Karpas-422 (cell line): ENCODE results near the gene ACKR2. TPM values are rescaled to one million over a fixed set of nuclear protein-coding genes. Genes with fewer than 3 reads are reported as not detected.

Experiments
- DNase-seq: peaks from one replicate; pipeline ENCODE4 v3.0.0-alpha.2; 2015
- H2AFZ ChIP-seq: fragments of 200-600 bp; sonication (generic); 2 replicates; pipeline ENCODE4 v1.6.1; 2014; ENCODE audit warnings: antibody characterized with exemption, low read length, mixed read lengths
- H3K27ac ChIP-seq: fragments of 200-600 bp; sonication (generic); 2 replicates; pipeline ENCODE4 v1.5.1; 2014; ENCODE audit warnings: mild to moderate bottlenecking, low read length, moderate library complexity
- H3K27me3 ChIP-seq: fragments of 200-600 bp; sonication (generic); 2 replicates; pipeline ENCODE4 v1.6.1; 2014; ENCODE audit warnings: low read length, mixed read lengths
- H3K36me3 ChIP-seq: fragments of 200-600 bp; sonication (generic); 2 replicates; pipeline ENCODE4 v1.6.1; 2014; ENCODE audit warnings: low read length, mixed read lengths; ENCODE audit not compliant: insufficient read depth
- H3K4me1 ChIP-seq: fragments of 200-600 bp; sonication (generic); 2 replicates; pipeline ENCODE4 v1.6.1; 2014; ENCODE audit warnings: mild to moderate bottlenecking, low read length, mixed read lengths
- H3K4me2 ChIP-seq: fragments of 200-600 bp; sonication (generic); 2 replicates; pipeline ENCODE4 v1.6.1; 2014; ENCODE audit warnings: low read length, low read depth, mild to moderate bottlenecking; ENCODE audit not compliant: poor library complexity, severe bottlenecking
- H3K4me3 ChIP-seq: fragments of 200-600 bp; sonication (generic); 2 replicates; pipeline ENCODE4 v1.5.1; 2014; ENCODE audit warnings: mild to moderate bottlenecking, antibody characterized with exemption, low read length, mixed read lengths
- H3K79me2 ChIP-seq: fragments of 200-600 bp; sonication (generic); 2 replicates; pipeline ENCODE4 v1.6.1; 2014; ENCODE audit warnings: mild to moderate bottlenecking, low read length, mixed read lengths
- H3K9ac ChIP-seq: fragments of 200-600 bp; sonication (generic); 2 replicates; pipeline ENCODE4 v1.6.0; 2014; ENCODE audit warnings: low read length
- H3K9me2 ChIP-seq: fragments of 200-600 bp; sonication (generic), shearing (Covaris generic); replicated peaks from 2 replicates; pipeline ENCODE4 v1.6.0; 2014; ENCODE audit warnings: mild to moderate bottlenecking, low read length, moderate library complexity; ENCODE audit not compliant: insufficient read depth
- H3K9me3 ChIP-seq: fragments of 300-700, 200-600 bp; sonication (generic); 2 replicates; pipeline ENCODE4 v1.6.1; 2014; ENCODE audit warnings: low read length, mixed read lengths
- H4K20me1 ChIP-seq: fragments of 200-600 bp; sonication (generic); 2 replicates; pipeline ENCODE4 v1.6.1; 2014; ENCODE audit warnings: mild to moderate bottlenecking, antibody characterized with exemption, low read length, low read depth; ENCODE audit not compliant: insufficient read depth
- total RNA-seq: library from RNA; depleted of rRNA; stranded (reverse); fragments of >200 nt; shearing (Covaris generic); gene quantifications from 2 replicates; pipeline ENCODE4 v1.2.3, GENCODE V29; 2014; ENCODE audit warnings: low replicate concordance

Gene ACKR2
- total RNA-seq, 1 experiment from 2014 or later: 1.9 TPM

- no peak overlapping the region for H3K4me2 ChIP-seq
- H3K27me3 ChIP-seq: no peaks in the 10 kb centered on the region
- H3K4me1 ChIP-seq: peaks cover 7% of the 10 kb centered on the region
- no peak overlapping the region for H2AFZ ChIP-seq
- no peak overlapping the region for H3K9ac ChIP-seq
- no peaks in the 10 kb centered on the region for H3K79me2 ChIP-seq
- no peak overlapping the region for H3K27ac ChIP-seq
- H3K9me2 ChIP-seq: no peaks in the 10 kb centered on the region
- H3K4me3 ChIP-seq: no peak overlapping the region
- no peaks in the 10 kb centered on the region for H4K20me1 ChIP-seq
- H3K36me3 ChIP-seq: no peaks in the 10 kb centered on the region
- no peak for DNase-seq
- no peaks in the 10 kb centered on the region for H3K9me3 ChIP-seq
Observed at GRCh38 chr3:42815826-42816225, 6.6 kb downstream of the ACKR2 start.

GRCh38 chr3:42819351-42819965, 10.2 kb downstream of the ACKR2 start:
- no peaks in the 10 kb centered on the region for H3K9me3 ChIP-seq
- no peaks in the 10 kb centered on the region for H3K9me2 ChIP-seq
- no peak overlapping the region for H3K4me2 ChIP-seq
- no peak for DNase-seq
- H3K27me3 ChIP-seq: no peaks in the 10 kb centered on the region
- H4K20me1 ChIP-seq: no peaks in the 10 kb centered on the region
- H3K36me3 ChIP-seq: no peaks in the 10 kb centered on the region
- no peak overlapping the region for H3K27ac ChIP-seq
- H3K9ac ChIP-seq: no peak overlapping the region
- no peak overlapping the region for H2AFZ ChIP-seq
- no peak overlapping the region for H3K4me3 ChIP-seq
- H3K4me1 ChIP-seq: peaks cover 7% of the 10 kb centered on the region
- H3K79me2 ChIP-seq: no peaks in the 10 kb centered on the region

- Histone ChIP-seq H3K9me3 (no peaks in the 10 kb centered on the region), H3K9ac (no peak overlapping the region), H3K4me3 (no peak overlapping the region), H4K20me1 (no peaks in the 10 kb centered on the region), H2AFZ (no peak overlapping the region), H3K4me2 (no peak overlapping the region), H3K27me3 (0 out of 2 replicates have a peak, but pooled peaks cover 3% of the 10 kb centered on the region), H3K79me2 (no peaks in the 10 kb centered on the region), H3K9me2 (no peaks in the 10 kb centered on the region), H3K36me3 (no peaks in the 10 kb centered on the region), H3K4me1 (peaks cover 4% of the 10 kb centered on the region), H3K27ac (no peak overlapping the region)
- no peak for DNase-seq
Observed at GRCh38 chr3:42820746-42821051, 11.5 kb downstream of the ACKR2 start.

- Histone ChIP-seq H3K27ac (no peak overlapping the region), H3K36me3 (no peaks in the 10 kb centered on the region), H4K20me1 (no peaks in the 10 kb centered on the region), H3K9ac (no peak overlapping the region), H3K4me3 (no peak overlapping the region), H3K79me2 (no peaks in the 10 kb centered on the region), H3K4me1 (no peaks in the 10 kb centered on the region), H3K4me2 (no peak overlapping the region), H3K9me2 (no peaks in the 10 kb centered on the region), H3K9me3 (no peaks in the 10 kb centered on the region), H3K27me3 (0 out of 2 replicates have a peak, but pooled peaks cover 3% of the 10 kb centered on the region), H2AFZ (no peak overlapping the region)
- DNase-seq: no peak
Observed at GRCh38 chr3:42822828-42823227, 13.6 kb downstream of the ACKR2 start.

- DNase-seq: no peak
- H3K9ac ChIP-seq: no peak overlapping the region
- H2AFZ ChIP-seq: no peak overlapping the region
Observed at GRCh38 chr3:42823351-42823750, 14.1 kb downstream of the ACKR2 start.

GRCh38 chr3:42826141-42826540, 16.9 kb downstream of the ACKR2 start:
- Histone ChIP-seq H3K27ac (no peak overlapping the region), H3K9ac (no peak overlapping the region), H3K36me3 (no peaks in the 10 kb centered on the region), H3K4me1 (no peaks in the 10 kb centered on the region), H4K20me1 (no peaks in the 10 kb centered on the region), H3K9me2 (no peaks in the 10 kb centered on the region), H3K79me2 (no peaks in the 10 kb centered on the region), H3K4me3 (no peak overlapping the region), H3K4me2 (no peak overlapping the region), H3K27me3 (0 out of 2 replicates have a peak, but pooled peaks cover 3% of the 10 kb centered on the region), H2AFZ (no peak overlapping the region), H3K9me3 (no peaks in the 10 kb centered on the region)
- no peak for DNase-seq

More at GRCh38 chr3:42823351-42823750, 14.1 kb downstream of the ACKR2 start:
- Histone ChIP-seq H3K27ac (no peak overlapping the region), H4K20me1 (no peaks in the 10 kb centered on the region), H3K27me3 (0 out of 2 replicates have a peak, but pooled peaks cover 3% of the 10 kb centered on the region), H3K36me3 (no peaks in the 10 kb centered on the region), H3K4me2 (no peak overlapping the region), H3K9me2 (no peaks in the 10 kb centered on the region), H3K79me2 (no peaks in the 10 kb centered on the region), H3K4me3 (no peak overlapping the region), H3K4me1 (no peaks in the 10 kb centered on the region), H3K9me3 (no peaks in the 10 kb centered on the region)

GRCh38 chr3:42827023-42827422, 17.8 kb downstream of the ACKR2 start:
- Histone ChIP-seq H3K4me3 (no peak overlapping the region), H3K36me3 (no peaks in the 10 kb centered on the region), H3K9ac (no peak overlapping the region), H4K20me1 (no peaks in the 10 kb centered on the region), H3K27me3 (0 out of 2 replicates have a peak, but pooled peaks cover 3% of the 10 kb centered on the region), H3K4me1 (no peaks in the 10 kb centered on the region), H3K9me2 (no peaks in the 10 kb centered on the region), H3K27ac (no peak overlapping the region), H2AFZ (no peak overlapping the region), H3K9me3 (no peaks in the 10 kb centered on the region), H3K79me2 (no peaks in the 10 kb centered on the region), H3K4me2 (no peak overlapping the region)
- no peak for DNase-seq

GRCh38 chr3:42827654-42828053, 18.4 kb downstream of the ACKR2 start:
- H3K27ac ChIP-seq: no peak overlapping the region
- H3K4me2 ChIP-seq: no peak overlapping the region
- no peaks in the 10 kb centered on the region for H3K9me3 ChIP-seq
- no peak overlapping the region for H3K9ac ChIP-seq
- H2AFZ ChIP-seq: no peak overlapping the region
- H3K36me3 ChIP-seq: no peaks in the 10 kb centered on the region
- no peak overlapping the region for H3K4me3 ChIP-seq
- 0 out of 2 replicates have a peak, but pooled peaks cover 3% of the 10 kb centered on the region for H3K27me3 ChIP-seq
- no peak for DNase-seq
- no peaks in the 10 kb centered on the region for H3K4me1 ChIP-seq
- no peaks in the 10 kb centered on the region for H3K9me2 ChIP-seq
- no peaks in the 10 kb centered on the region for H4K20me1 ChIP-seq
- no peaks in the 10 kb centered on the region for H3K79me2 ChIP-seq
